Kidney epithelial cell (primary cell): ENCODE data around the gene RRBP1. TPM values are rescaled to one million over a fixed set of nuclear protein-coding genes. Genes with fewer than 3 reads are reported as not detected.
"Not testable (repeated sequence)": the region's sequence is repeated elsewhere in the genome, so short reads cannot be mapped to it uniquely, and the experiment has no call there.

Experiments
- DNase-seq: peaks from one replicate; pipeline ENCODE4 v3.0.0-alpha.2; 2010; ENCODE audit warnings: low read depth
- H3K27me3 ChIP-seq: 2 replicates; pipeline ENCODE4 v1.6.0; 2011; ENCODE audit warnings: low read length; ENCODE audit not compliant: control insufficient read depth, insufficient read depth
- H3K36me3 ChIP-seq: 2 replicates; pipeline ENCODE4 v1.5.1; 2011; ENCODE audit warnings: low read length; ENCODE audit not compliant: control insufficient read depth, insufficient read depth
- H3K4me3 ChIP-seq: 2 replicates; pipeline ENCODE4 v1.5.1; 2011; ENCODE audit warnings: low read depth, mild to moderate bottlenecking, control low read depth, low read length
- total RNA-seq: library from RNA; depleted of rRNA; stranded (reverse); fragments of >200 nt; gene quantifications from 2 replicates; pipeline ENCODE4 v1.2.3, GENCODE V29; 2015
- TF ChIP-seq, protein P1 (sequence below): IDR thresholded peaks from 2 replicates; pipeline ENCODE4 v1.5.1; 2011; ENCODE audit warnings: mild to moderate bottlenecking, moderate library complexity, low read length, control low read depth, inconsistent platforms; ENCODE audit not compliant: insufficient read depth, poor library complexity, severe bottlenecking

Gene RRBP1
- total RNA-seq, 1 donor from 2014 or later = 98.4 TPM

DNA sequence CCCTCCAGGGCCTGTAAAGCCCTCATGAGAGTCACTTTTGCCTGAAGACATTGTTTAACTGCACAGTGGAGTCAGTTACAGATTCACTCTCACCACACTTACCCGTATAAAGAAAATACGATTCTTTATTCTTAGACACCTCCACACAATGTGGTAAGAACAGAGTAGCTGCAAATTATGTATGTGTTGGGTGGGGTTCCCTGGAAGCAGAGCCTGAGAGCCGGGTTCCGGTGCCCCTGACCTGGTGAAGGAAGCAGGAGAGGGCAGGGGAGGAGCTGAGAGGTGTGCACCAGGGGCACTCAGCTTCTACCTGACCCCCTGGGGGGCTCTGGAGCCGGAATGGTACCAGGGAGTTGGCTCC, 29.2 kb upstream of the RRBP1 start:
- no peaks in the 10 kb centered on the region for H3K36me3 ChIP-seq
- no peak overlapping the region for H3K4me3 ChIP-seq
- no peak for DNase-seq
- TF ChIP-seq, protein P1, sequence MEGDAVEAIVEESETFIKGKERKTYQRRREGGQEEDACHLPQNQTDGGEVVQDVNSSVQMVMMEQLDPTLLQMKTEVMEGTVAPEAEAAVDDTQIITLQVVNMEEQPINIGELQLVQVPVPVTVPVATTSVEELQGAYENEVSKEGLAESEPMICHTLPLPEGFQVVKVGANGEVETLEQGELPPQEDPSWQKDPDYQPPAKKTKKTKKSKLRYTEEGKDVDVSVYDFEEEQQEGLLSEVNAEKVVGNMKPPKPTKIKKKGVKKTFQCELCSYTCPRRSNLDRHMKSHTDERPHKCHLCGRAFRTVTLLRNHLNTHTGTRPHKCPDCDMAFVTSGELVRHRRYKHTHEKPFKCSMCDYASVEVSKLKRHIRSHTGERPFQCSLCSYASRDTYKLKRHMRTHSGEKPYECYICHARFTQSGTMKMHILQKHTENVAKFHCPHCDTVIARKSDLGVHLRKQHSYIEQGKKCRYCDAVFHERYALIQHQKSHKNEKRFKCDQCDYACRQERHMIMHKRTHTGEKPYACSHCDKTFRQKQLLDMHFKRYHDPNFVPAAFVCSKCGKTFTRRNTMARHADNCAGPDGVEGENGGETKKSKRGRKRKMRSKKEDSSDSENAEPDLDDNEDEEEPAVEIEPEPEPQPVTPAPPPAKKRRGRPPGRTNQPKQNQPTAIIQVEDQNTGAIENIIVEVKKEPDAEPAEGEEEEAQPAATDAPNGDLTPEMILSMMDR = no peak
- no peaks in the 10 kb centered on the region for H3K27me3 ChIP-seq

GRCh38 chr20:17710379-17711266, 28.6 kb upstream of the RRBP1 start:
- H3K4me3 ChIP-seq = no peak overlapping the region
- H3K27me3 ChIP-seq = no peaks in the 10 kb centered on the region
- no peaks in the 10 kb centered on the region for H3K36me3 ChIP-seq
- no peak for DNase-seq
- TF ChIP-seq, protein P1 = no peak

DNA sequence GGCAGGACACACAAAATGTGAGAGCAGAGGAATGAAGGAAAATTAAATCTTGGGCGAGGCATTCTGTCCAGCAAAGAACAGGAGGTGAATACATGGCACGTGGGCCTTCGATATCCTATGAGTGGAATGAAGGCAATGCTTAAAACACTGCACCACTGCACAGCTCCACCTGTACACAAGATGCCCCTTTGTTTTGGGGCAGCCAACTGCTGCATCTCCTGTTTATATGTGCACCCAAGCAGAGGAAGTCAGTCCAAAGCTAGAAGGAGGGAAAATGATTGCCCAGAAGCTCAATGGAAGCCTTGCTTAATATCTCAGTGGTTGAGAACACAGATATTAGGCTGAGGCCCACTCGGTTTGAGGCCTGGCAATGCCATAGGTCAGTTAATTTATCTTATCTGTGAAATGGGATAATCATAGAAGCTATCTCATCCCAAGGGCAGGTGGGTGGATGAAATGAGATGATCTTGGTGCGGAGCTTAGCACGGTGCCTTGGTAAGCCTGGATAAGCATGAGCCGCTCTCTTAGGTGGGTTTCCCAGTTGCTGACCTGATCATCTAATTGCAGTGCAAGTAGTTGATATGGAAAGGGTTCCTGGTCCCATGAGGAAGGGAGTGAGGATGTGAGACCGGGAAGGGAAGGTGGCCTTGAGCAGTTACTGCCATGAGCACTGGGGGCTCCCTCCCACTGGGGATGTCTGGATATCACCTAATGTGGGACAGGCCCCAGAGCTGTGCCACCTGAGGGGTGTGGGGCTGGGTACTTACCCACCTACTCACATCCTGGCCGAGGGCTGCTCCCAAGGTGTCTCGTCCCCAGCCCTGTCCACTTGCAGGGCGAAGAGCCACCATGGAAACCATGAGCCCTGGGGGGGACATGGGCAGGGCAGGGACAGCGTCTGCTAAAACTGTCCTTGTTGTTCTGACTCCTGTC, 27.6 kb upstream of the RRBP1 start:
- no peak for DNase-seq
- Histone ChIP-seq H3K27me3 (no peaks in the 10 kb centered on the region), H3K36me3 (no peaks in the 10 kb centered on the region), H3K4me3 (no peak overlapping the region)
- TF ChIP-seq, protein P1 = no peak

GRCh38 chr20:17708675-17709360, 26.8 kb upstream of the RRBP1 start:
- Histone ChIP-seq H3K36me3 (no peaks in the 10 kb centered on the region), H3K4me3 (no peak overlapping the region), H3K27me3 (no peaks in the 10 kb centered on the region)
- DNase-seq = no peak
- TF ChIP-seq, protein P1 = no peak

DNA sequence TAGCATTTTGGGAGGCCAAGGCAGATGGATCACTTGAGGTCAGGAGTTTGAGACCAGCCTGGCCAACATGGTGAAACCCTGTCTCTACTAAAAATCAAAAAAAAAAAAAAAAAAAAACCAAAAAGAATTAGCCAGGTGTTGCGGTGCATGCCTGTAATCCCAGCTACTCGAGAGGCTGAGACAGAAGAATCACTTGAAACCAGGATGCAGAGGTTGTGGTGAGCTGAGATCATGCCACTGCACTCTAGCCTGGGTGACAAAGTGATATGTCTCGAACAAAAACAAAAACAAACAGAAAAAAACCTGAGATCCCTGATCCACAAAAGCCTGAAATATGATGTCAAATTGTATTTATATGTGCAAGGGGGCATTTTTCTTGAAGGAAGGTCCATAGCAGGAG, 25.9 kb upstream of the RRBP1 start:
- not testable (repeated sequence) for H3K27me3 ChIP-seq, H3K4me3 ChIP-seq, H3K36me3 ChIP-seq, DNase-seq

- Histone ChIP-seq H3K36me3 (no peaks in the 10 kb centered on the region), H3K4me3 (no peak overlapping the region), H3K27me3 (no peaks in the 10 kb centered on the region)
- DNase-seq = no peak
- TF ChIP-seq, protein P1 = no peak
Observed at GRCh38 chr20:17706632-17707031, 24.6 kb upstream of the RRBP1 start.
